ENCODE results near the gene LZTS2. TPM values are rescaled to one million over a fixed set of nuclear protein-coding genes. Genes with fewer than 3 reads are reported as not detected.

Gene LZTS2
- total and polyA plus RNA-seq, 2 experiments from 2014 or later, result 27.6 to 88.3 TPM

- no peaks in the 10 kb centered on the region for H3K79me2 ChIP-seq (replicated peaks; ENCODE audit: insufficient read depth)
- Mint-ChIP-seq H3K27me3 (ENCODE audit: insufficient read depth, low read depth, poor library complexity) (peaks cover 7% of the 10 kb centered on the region), H3K36me3 (ENCODE audit: low read depth) (peaks cover 3% of the 10 kb centered on the region; the same call in 1 of the 3 replicates), H3K9me3 (no peaks in the 10 kb centered on the region), H3K4me1 (peaks cover 6% of the 10 kb centered on the region; the same call in 2 of the 3 replicates), H3K4me3 (no peak overlapping the region), H3K27ac (no peak overlapping the region)
- DNase-seq (ENCODE audit: low spot score), result no peak
- no peak overlapping the region for H2AFZ ChIP-seq
- H3K9me2 ChIP-seq (ENCODE audit: insufficient read depth), result no peaks in the 10 kb centered on the region
- no peak overlapping the region for H3K4me2 ChIP-seq
- TF ChIP-seq REST (IDR thresholded peaks at IDR 0.05; ENCODE audit: unreplicated experiment), result no peak
- no peak for TF ChIP-seq NANOG (IDR thresholded peaks at IDR 0.05; ENCODE audit: borderline replicate concordance)
- TF ChIP-seq EZH2 (IDR thresholded peaks at IDR 0.05; ENCODE audit: low read depth, unreplicated experiment), result no peak
- TF ChIP-seq JUNB (IDR thresholded peaks at IDR 0.05; ENCODE audit: unreplicated experiment), result no peak
- TF ChIP-seq ZNF331 (CRISPR knock-in tag; IDR thresholded peaks at IDR 0.05; ENCODE audit: low read depth), result no peak
- no peak for TF ChIP-seq STAT1 (IDR thresholded peaks at IDR 0.05; ENCODE audit: unreplicated experiment)
- TF ChIP-seq CTCF (conservative IDR thresholded peaks at IDR 0.05; ENCODE audit: low read depth in 2 of 2), result no peak
- no peak for TF ChIP-seq POLR2AphosphoS5 (IDR thresholded peaks at IDR 0.05; ENCODE audit: low read depth)
- TF ChIP-seq EZH2phosphoT487 (IDR thresholded peaks at IDR 0.05; ENCODE audit: unreplicated experiment), result no peak
- no peak for TF ChIP-seq CREB1 (CRISPR knock-in tag; IDR thresholded peaks at IDR 0.05; ENCODE audit: low read depth)
- TF ChIP-seq ETS1 (IDR thresholded peaks at IDR 0.05), result no peak
- no peak for TF ChIP-seq ZNF114 (CRISPR knock-in tag; IDR thresholded peaks at IDR 0.05)
- TF ChIP-seq ZNF462 (CRISPR knock-in tag; IDR thresholded peaks at IDR 0.05), result no peak
- no peaks in the 10 kb centered on the region for H3K36me3 ChIP-seq (ENCODE audit: insufficient read depth)
- no peaks in the 10 kb centered on the region for H3F3A ChIP-seq (replicated peaks; ENCODE audit: low read depth)
- no peaks in the 10 kb centered on the region for H3K27me3 ChIP-seq (ENCODE audit: insufficient read depth)
- ATAC-seq, result no peak
- H3K27ac ChIP-seq (ENCODE audit: low read depth), result no peak overlapping the region
- no peaks in the 10 kb centered on the region for H4K20me1 ChIP-seq (replicated peaks; ENCODE audit: insufficient read depth)
- H3K4me3 ChIP-seq, result no peak overlapping the region
- H3K4me1 ChIP-seq (ENCODE audit: insufficient read depth), result no peaks in the 10 kb centered on the region
Measured at GRCh38 chr10:100978121-100978900, 21.3 kb upstream of the LZTS2 start.
